ENCODE data around the gene SLC22A13.
"Not testable (repeated sequence)": the region's sequence is repeated elsewhere in the genome, so short reads cannot be mapped to it uniquely, and the experiment has no call there.

The SLC22A13 gene

DNA sequence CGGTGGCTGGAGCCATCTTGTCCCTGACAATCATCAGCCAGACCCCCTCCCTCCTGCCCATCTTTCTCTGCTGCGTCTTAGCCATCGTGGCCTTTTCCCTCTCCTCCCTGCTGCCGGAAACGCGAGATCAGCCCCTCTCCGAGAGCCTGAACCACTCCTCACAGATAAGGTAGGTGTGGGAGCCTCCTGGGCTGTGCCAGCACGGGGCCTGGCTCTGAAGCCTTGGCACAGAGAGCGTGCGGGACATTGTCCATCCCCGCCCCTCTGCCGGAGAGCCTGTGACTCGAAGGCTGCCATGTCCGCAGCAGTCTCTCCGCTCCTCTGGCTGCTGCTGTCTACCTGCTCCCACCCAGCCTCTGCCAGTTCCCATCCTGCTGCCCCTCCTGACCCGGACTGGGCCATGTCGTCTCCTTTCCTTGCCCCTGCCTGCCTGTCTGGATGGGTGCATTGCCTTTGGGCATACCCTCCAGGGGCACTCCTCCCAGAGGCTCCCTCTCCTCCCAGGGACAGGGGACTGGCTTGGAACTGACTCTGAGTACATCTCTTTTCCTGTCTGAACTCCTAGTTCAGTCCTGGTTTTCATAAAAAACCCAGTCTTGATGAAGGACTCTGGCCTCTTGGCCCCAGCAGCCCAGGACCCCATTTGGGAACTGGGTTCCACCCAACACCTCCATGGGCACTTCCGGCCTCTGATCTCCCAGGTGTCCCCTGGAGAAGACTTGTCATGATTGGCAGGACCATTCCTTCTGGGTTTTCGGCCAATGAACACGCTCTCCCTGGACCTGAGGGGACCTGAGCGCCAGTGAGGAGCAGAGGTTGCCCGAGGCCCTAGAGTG, 51.0 kb downstream of the SLC22A13 start:
- Histone ChIP-seq H3K4me1 (ENCODE audit: insufficient read depth, low read length) (0 out of 2 replicates have a peak, but pooled peaks cover 6% of the 10 kb centered on the region), H3K36me3 (ENCODE audit: insufficient read depth, low read length) (no peaks in the 10 kb centered on the region), H3K9ac (ENCODE audit: low read depth, low read length) (no peak overlapping the region), H3K4me3 (ENCODE audit: low read length) (no peak overlapping the region), H3K27me3 (ENCODE audit: insufficient read depth, low read length) (no peaks in the 10 kb centered on the region), H3K27ac (ENCODE audit: low read depth, low read length) (no peak overlapping the region), H3K9me3 (ENCODE audit: insufficient read depth, low read depth, low read length) (no peaks in the 10 kb centered on the region)
- 90% methylated on average over 22 of the region's 22 CpGs for WGBS

DNA sequence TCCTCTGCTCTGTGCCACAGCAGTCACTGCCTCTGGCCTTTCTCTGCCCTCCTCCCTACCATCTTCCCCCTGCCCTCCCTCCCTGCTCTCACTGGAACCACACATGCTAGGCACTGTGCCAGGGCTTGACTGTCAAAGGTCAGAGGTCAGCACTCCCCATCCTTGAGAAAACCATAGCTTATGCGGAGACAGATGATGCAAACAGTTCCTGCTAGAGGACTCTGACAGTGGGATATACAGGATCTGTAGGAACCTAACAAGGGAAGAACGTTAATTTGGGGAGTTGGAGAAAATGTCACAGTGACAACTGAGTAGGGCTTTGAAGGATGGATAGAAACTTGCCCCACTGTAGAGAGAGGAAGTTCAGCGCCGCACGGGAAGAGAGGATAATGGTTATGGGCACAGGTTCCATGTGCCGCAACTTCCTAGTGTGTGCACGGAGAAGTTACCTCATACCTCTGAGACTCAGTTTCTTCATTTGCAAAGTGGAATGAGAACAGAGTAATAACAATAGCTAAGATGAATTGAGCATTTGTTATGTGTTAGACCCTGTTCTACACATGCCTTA, 51.7 kb downstream of the SLC22A13 start:
- 0 out of 2 replicates have a peak, but pooled peaks cover 6% of the 10 kb centered on the region for H3K4me1 ChIP-seq (ENCODE audit: insufficient read depth, low read length)
- H3K9me3 ChIP-seq (ENCODE audit: insufficient read depth, low read depth, low read length) = no peaks in the 10 kb centered on the region
- no peaks in the 10 kb centered on the region for H3K27me3 ChIP-seq (ENCODE audit: insufficient read depth, low read length)
- H3K9ac ChIP-seq (ENCODE audit: low read depth, low read length) = no peak overlapping the region
- no peak overlapping the region for H3K4me3 ChIP-seq (ENCODE audit: low read length)
- H3K36me3 ChIP-seq (ENCODE audit: insufficient read depth, low read length) = no peaks in the 10 kb centered on the region
- WGBS = 93% methylated on average over 7 of the region's 7 CpGs
- H3K27ac ChIP-seq (ENCODE audit: low read depth, low read length) = no peak overlapping the region

DNA sequence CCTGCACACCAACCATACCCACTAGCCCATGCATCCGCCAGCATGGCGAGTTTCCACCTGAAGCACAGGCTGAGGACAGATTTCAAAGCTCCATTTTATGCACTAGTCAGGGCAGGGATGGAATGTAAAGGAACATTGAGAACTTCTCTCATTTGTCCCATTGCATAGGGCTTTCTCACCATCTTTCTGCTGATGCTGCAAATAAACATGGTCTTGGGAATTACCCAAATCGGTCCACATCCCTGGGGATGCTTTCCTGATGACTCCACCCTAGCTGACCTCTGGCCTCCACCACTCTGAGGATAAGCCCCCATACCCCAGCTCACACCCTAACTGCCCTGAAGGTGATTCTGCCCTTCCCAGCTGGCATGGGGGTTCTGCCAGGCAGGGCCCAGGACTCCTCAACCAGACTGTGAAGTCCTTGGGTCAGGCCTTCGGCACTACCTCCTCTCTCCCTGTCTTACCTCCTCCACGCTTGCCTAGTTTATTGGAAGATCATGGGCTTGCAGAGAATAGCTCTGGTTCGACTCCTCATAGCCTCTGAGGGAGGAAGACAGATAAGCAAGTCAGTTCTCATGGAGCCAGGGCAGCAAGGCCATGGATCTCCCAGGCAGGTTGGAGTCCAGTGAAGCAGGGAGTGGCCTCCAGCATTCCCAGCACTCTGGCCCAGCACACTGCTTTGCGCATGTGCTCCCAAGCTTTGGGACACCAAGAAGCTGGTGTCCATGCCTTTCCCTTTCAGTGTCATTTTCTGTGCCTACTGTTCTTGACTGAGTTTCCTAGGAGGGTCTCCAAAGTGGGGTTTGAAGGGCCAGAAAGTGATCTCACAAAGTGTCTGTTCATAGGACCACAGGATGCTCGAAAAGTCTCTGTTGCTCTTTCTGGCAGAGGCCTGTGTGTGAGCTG, 53.4 kb downstream of the SLC22A13 start:
- no peaks in the 10 kb centered on the region for H3K27me3 ChIP-seq (ENCODE audit: insufficient read depth, low read length)
- WGBS = 94% methylated on average over 8 of the region's 8 CpGs
- no peaks in the 10 kb centered on the region for H3K9me3 ChIP-seq (ENCODE audit: insufficient read depth, low read depth, low read length)
- H3K4me1 ChIP-seq (ENCODE audit: insufficient read depth, low read length) = 0 out of 2 replicates have a peak, but pooled peaks cover 6% of the 10 kb centered on the region
- no peak overlapping the region for H3K27ac ChIP-seq (ENCODE audit: low read depth, low read length)
- H3K9ac ChIP-seq (ENCODE audit: low read depth, low read length) = no peak overlapping the region
- H3K36me3 ChIP-seq (ENCODE audit: insufficient read depth, low read length) = no peaks in the 10 kb centered on the region
- no peak overlapping the region for H3K4me3 ChIP-seq (ENCODE audit: low read length)

DNA sequence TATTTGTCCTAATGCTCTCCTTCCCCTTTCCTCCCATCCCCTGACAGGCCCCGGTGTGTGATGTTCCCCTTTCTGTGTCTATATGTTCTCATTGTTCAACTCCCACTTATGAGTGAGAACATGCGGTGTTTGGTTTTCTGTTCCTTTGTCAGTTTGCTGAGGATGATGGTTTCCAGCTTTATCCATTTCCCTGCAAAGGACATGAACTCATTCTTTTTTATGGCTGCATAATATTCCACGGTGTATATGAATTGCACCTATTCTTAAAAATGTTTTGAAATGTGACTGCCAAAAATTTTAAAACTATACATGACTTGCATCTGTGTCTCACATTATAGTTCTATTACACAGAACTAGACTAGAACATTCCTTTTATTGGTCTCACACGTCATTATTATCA, 55.0 kb downstream of the SLC22A13 start:
- H3K4me3 ChIP-seq (ENCODE audit: low read length) = not testable (repeated sequence)
- whole genome bisulfite sequencing = 95% methylated on average over 3 of the region's 4 CpGs

DNA sequence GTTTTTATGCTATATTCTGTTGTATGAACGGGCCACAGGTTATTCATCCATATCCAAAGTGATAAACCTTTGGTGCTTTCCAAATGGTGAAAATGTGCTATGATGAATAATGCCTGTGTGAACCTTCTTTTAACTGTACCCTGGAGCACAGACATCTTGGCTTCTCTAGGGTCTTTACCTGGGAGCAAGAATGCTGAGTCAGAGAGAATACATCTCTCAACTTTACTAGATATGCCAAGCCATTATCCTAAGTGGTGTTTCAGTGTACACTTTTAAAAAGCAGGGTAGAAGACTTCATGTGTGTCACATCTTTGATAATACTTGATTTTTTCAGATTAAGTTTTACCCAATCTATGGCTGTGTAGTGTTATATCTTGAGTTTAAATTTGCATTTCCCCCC, 57.4 kb downstream of the SLC22A13 start:
- H3K9me3 ChIP-seq (ENCODE audit: insufficient read depth, low read depth, low read length) = no peaks in the 10 kb centered on the region; the same call in 1 of the 2 replicates
- H3K9ac ChIP-seq (ENCODE audit: low read depth, low read length) = no peak overlapping the region
- 100% methylated on average over 1 of the region's 1 CpG for WGBS
- no peak overlapping the region for H3K4me3 ChIP-seq (ENCODE audit: low read length)
- no peaks in the 10 kb centered on the region for H3K27me3 ChIP-seq (ENCODE audit: insufficient read depth, low read length)
- H3K27ac ChIP-seq (ENCODE audit: low read depth, low read length) = no peak overlapping the region
- no peaks in the 10 kb centered on the region for H3K4me1 ChIP-seq (ENCODE audit: insufficient read depth, low read length)
- H3K36me3 ChIP-seq (ENCODE audit: insufficient read depth, low read length) = no peaks in the 10 kb centered on the region

More for the DNA sequence above, 55.0 kb downstream of the SLC22A13 start:
- not testable (repeated sequence) for H3K36me3 ChIP-seq (ENCODE audit: insufficient read depth, low read length); H3K27me3 ChIP-seq (ENCODE audit: insufficient read depth, low read length); H3K9ac ChIP-seq (ENCODE audit: low read depth, low read length); H3K9me3 ChIP-seq (ENCODE audit: insufficient read depth, low read depth, low read length); H3K27ac ChIP-seq (ENCODE audit: low read depth, low read length); H3K4me1 ChIP-seq (ENCODE audit: insufficient read depth, low read length)

DNA sequence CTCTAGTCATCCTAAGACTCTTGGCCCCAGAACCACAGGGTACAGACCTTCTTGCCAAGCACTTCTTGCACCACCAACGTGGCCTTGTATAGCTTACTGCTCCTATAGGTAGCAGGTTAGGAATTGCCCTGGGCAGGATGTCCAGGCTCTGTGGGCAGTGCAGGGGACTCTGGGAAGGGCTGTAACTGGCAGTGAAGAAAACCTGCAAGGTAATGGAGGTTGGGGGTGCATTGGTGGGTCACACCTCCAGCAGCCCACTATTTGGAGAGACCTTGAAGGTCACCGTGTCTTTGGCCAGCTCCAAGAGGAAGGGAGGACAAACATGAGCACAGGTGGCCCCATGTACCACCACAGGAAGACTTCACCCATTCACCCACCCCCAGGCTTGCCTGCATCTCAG, 59.6 kb downstream of the SLC22A13 start:
- Histone ChIP-seq H3K27ac (ENCODE audit: low read depth, low read length) (no peak overlapping the region), H3K9ac (ENCODE audit: low read depth, low read length) (no peak overlapping the region), H3K4me3 (ENCODE audit: low read length) (no peak overlapping the region), H3K27me3 (ENCODE audit: insufficient read depth, low read length) (no peaks in the 10 kb centered on the region), H3K36me3 (ENCODE audit: insufficient read depth, low read length) (no peaks in the 10 kb centered on the region), H3K9me3 (ENCODE audit: insufficient read depth, low read depth, low read length) (no peaks in the 10 kb centered on the region; the same call in 1 of the 2 replicates), H3K4me1 (ENCODE audit: insufficient read depth, low read length) (no peaks in the 10 kb centered on the region)
- WGBS = 93% methylated on average over 2 of the region's 2 CpGs

DNA sequence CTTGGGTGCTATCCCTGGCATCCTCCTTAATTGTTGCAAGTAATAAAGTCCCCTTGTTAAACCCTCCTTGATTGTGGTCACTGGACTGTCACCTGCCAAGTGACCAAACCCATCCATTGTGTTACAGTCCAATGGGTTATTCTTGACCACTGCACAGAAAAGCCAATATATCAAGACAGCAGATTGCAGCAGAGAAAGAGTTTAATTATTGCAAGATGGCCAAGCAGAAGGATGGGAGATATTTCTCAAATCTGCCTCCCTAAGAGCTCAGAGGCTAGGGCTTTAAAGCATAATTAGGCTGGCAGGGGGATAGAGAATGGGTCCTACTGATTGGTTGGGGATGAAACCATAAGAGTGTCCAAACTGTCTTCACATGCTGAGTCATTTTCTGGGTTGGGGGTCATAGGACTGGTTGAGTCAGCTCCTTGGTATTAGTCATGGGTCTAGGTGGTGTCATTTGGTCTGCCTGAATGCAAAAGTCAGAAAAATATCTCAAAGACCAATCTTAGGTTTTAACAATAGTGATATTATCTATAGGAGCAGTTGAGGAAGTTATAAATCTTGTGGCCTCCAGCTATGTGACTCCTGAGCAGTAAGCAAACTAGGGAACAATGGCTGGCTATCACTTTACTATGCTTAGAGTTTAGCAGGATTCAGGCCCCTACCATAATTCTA, 61.9 kb downstream of the SLC22A13 start:
- H3K4me3 ChIP-seq (ENCODE audit: low read length) = no peak overlapping the region
- no peaks in the 10 kb centered on the region for H3K36me3 ChIP-seq (ENCODE audit: insufficient read depth, low read length)
- H3K4me1 ChIP-seq (ENCODE audit: insufficient read depth, low read length) = no peaks in the 10 kb centered on the region
- H3K9me3 ChIP-seq (ENCODE audit: insufficient read depth, low read depth, low read length) = no peaks in the 10 kb centered on the region; the same call in 1 of the 2 replicates
- H3K27me3 ChIP-seq (ENCODE audit: insufficient read depth, low read length) = no peaks in the 10 kb centered on the region
- no peak overlapping the region for H3K9ac ChIP-seq (ENCODE audit: low read depth, low read length)
- no peak overlapping the region for H3K27ac ChIP-seq (ENCODE audit: low read depth, low read length)
